ENCODE measurements around the gene CDK19. TPM values are rescaled to one million over a fixed set of nuclear protein-coding genes. Genes with fewer than 3 reads are reported as not detected.

Gene CDK19
- total and polyA plus RNA-seq, 2 experiments from 2014 or later, result 7.7 to 10.1 TPM

DNA sequence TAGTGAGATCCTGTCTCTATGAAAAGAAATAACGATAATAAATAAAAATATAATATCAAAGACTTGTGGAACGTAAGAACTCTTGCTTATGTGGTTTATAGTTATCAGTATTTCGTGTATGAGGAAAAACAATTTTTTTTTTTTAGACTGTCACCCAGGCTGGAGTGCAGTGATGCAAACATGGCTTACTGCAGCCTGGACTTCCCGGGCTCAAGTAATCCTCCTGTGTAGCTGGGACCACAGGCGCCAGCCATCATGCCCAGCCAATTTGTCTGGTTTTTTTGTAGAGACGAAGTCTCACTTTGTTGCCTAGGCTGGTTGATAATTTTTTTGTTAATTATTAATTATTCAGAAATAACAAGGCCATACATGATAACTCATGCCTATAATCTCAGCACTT, 18.6 kb upstream of the CDK19 start (continued):
- TF ChIP-seq, protein P1, sequence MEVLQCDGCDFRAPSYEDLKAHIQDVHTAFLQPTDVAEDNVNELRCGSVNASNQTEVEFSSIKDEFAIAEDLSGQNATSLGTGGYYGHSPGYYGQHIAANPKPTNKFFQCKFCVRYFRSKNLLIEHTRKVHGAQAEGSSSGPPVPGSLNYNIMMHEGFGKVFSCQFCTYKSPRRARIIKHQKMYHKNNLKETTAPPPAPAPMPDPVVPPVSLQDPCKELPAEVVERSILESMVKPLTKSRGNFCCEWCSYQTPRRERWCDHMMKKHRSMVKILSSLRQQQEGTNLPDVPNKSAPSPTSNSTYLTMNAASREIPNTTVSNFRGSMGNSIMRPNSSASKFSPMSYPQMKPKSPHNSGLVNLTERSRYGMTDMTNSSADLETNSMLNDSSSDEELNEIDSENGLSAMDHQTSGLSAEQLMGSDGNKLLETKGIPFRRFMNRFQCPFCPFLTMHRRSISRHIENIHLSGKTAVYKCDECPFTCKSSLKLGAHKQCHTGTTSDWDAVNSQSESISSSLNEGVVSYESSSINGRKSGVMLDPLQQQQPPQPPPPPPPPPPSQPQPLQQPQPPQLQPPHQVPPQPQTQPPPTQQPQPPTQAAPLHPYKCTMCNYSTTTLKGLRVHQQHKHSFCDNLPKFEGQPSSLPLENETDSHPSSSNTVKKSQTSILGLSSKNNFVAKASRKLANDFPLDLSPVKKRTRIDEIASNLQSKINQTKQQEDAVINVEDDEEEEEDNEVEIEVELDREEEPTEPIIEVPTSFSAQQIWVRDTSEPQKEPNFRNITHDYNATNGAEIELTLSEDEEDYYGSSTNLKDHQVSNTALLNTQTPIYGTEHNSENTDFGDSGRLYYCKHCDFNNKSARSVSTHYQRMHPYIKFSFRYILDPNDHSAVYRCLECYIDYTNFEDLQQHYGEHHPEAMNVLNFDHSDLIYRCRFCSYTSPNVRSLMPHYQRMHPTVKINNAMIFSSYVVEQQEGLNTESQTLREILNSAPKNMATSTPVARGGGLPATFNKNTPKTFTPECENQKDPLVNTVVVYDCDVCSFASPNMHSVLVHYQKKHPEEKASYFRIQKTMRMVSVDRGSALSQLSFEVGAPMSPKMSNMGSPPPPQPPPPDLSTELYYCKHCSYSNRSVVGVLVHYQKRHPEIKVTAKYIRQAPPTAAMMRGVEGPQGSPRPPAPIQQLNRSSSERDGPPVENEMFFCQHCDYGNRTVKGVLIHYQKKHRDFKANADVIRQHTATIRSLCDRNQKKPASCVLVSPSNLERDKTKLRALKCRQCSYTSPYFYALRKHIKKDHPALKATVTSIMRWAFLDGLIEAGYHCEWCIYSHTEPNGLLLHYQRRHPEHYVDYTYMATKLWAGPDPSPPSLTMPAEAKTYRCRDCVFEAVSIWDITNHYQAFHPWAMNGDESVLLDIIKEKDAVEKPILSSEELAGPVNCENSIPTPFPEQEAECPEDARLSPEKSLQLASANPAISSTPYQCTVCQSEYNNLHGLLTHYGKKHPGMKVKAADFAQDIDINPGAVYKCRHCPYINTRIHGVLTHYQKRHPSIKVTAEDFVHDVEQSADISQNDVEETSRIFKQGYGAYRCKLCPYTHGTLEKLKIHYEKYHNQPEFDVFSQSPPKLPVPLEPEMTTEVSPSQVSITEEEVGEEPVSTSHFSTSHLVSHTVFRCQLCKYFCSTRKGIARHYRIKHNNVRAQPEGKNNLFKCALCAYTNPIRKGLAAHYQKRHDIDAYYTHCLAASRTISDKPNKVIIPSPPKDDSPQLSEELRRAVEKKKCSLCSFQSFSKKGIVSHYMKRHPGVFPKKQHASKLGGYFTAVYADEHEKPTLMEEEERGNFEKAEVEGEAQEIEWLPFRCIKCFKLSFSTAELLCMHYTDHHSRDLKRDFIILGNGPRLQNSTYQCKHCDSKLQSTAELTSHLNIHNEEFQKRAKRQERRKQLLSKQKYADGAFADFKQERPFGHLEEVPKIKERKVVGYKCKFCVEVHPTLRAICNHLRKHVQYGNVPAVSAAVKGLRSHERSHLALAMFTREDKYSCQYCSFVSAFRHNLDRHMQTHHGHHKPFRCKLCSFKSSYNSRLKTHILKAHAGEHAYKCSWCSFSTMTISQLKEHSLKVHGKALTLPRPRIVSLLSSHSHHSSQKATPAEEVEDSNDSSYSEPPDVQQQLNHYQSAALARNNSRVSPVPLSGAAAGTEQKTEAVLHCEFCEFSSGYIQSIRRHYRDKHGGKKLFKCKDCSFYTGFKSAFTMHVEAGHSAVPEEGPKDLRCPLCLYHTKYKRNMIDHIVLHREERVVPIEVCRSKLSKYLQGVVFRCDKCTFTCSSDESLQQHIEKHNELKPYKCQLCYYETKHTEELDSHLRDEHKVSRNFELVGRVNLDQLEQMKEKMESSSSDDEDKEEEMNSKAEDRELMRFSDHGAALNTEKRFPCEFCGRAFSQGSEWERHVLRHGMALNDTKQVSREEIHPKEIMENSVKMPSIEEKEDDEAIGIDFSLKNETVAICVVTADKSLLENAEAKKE (CRISPR knock-in tag; IDR thresholded peaks at IDR 0.05), result no peak
- TF ChIP-seq NANOG (IDR thresholded peaks at IDR 0.05; ENCODE audit: borderline replicate concordance), result no peak
- no peak for TF ChIP-seq ZNF114 (CRISPR knock-in tag; IDR thresholded peaks at IDR 0.05)
- TF ChIP-seq, protein P2, sequence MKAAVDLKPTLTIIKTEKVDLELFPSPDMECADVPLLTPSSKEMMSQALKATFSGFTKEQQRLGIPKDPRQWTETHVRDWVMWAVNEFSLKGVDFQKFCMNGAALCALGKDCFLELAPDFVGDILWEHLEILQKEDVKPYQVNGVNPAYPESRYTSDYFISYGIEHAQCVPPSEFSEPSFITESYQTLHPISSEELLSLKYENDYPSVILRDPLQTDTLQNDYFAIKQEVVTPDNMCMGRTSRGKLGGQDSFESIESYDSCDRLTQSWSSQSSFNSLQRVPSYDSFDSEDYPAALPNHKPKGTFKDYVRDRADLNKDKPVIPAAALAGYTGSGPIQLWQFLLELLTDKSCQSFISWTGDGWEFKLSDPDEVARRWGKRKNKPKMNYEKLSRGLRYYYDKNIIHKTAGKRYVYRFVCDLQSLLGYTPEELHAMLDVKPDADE (IDR thresholded peaks at IDR 0.05), result no peak
- TF ChIP-seq JUNB (IDR thresholded peaks at IDR 0.05; ENCODE audit: unreplicated experiment), result no peak
- no peak for TF ChIP-seq STAT1 (IDR thresholded peaks at IDR 0.05; ENCODE audit: unreplicated experiment)
- TF ChIP-seq, protein P3, sequence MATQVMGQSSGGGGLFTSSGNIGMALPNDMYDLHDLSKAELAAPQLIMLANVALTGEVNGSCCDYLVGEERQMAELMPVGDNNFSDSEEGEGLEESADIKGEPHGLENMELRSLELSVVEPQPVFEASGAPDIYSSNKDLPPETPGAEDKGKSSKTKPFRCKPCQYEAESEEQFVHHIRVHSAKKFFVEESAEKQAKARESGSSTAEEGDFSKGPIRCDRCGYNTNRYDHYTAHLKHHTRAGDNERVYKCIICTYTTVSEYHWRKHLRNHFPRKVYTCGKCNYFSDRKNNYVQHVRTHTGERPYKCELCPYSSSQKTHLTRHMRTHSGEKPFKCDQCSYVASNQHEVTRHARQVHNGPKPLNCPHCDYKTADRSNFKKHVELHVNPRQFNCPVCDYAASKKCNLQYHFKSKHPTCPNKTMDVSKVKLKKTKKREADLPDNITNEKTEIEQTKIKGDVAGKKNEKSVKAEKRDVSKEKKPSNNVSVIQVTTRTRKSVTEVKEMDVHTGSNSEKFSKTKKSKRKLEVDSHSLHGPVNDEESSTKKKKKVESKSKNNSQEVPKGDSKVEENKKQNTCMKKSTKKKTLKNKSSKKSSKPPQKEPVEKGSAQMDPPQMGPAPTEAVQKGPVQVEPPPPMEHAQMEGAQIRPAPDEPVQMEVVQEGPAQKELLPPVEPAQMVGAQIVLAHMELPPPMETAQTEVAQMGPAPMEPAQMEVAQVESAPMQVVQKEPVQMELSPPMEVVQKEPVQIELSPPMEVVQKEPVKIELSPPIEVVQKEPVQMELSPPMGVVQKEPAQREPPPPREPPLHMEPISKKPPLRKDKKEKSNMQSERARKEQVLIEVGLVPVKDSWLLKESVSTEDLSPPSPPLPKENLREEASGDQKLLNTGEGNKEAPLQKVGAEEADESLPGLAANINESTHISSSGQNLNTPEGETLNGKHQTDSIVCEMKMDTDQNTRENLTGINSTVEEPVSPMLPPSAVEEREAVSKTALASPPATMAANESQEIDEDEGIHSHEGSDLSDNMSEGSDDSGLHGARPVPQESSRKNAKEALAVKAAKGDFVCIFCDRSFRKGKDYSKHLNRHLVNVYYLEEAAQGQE (IDR thresholded peaks at IDR 0.05; ENCODE audit: unreplicated experiment), result no peak
- no peak for TF ChIP-seq CREB1 (CRISPR knock-in tag; IDR thresholded peaks at IDR 0.05; ENCODE audit: low read depth)
